ENCODE data around the gene SH2D4B.

The SH2D4B gene

DNA sequence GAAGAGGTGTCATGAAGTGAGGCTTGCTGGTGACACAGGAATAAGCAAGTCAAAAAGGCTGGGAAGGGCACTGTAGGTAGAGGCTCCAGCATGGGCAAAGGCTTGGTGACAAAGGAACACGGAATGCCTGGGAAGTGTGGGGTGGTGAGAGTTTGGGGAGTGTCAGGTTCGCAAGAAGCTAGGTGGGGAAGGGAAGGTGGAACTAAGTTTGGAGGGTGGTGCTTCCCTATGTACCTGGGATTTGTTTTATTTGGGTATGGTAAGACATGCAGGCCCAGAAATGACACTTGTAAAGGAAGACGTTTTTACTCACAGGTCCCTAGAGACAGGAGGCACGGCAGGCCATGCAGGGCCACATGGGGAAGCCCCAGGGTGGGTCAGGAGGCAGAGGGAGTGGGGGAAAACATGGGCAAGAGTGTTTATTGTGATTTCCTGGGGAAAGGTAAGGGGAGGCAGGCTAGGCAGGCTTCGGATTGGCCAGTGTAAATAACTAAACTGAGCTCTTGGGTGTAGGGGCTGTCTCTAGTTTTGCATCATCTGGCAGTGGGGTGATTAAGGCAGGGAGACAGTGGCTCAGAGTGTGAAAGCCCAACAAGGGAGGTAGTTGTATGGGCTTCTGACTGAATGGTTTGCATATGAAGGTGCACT, 52.1 kb downstream of the SH2D4B start:
- DNase-seq (ENCODE audit: low read depth, low spot score): no peak

DNA sequence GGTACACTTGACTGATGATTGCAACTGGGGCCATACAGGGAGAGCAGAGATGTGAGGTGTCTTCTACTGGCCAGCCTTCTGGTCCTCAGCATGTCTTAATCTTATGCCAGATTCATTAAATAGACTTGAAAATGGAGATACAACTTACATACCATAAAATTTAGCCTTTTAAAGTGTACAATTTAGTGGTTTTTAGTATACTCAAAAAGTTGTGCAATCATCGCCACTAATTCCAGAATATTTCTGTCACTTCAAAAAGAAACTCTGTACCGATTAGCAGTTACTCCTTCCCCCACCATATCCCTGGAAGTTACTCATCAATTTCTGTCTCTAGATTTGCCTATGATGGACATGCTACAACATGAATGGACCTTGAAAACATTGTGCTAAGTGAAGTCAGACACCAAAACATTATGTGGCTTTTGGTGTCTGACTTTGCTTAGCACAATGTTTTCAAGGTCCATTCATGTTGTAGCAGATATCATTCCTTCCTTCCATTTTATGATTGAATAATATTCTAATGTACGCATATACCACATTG, 53.0 kb downstream of the SH2D4B start:
- no peak for DNase-seq (ENCODE audit: low read depth, low spot score)

DNA sequence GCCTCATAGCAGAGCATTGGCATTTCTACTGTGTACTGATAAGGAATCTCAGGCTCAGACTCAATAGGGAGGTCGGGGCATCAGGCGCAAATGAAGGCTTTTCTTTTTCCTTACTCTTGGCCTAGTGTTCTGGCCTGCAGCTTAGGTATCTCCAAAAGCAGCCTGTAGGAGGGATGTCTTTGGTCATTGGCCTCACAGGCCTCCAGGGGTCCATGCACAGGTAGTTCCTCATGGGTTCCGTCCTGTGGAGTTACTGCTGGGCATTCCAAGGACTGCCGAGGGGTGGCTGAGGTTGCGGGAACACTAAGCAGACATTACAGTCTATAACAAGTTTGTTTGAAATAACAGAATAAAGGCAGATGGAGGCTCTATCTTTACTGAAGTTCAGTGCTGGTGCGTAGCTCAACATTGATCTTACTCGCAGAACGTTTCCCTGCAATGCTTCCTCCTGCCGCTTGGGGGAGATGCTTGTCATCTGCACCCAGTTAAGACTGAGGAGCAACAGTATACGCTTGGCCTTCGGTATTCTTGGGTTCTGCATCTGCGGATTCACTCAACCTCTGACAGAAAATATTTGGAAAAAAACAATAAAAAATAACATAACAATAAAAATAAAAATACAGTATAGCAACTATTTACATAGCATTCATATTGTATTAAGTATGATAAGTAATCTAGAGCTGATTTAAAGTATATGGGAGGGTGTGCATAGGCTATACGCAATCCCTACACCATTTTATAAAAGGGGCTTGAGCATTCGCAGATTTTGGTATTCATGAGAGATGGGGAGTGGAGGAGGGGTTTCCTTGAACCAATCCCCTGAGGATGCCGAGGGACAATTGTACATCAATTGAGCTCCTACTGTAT, 58.9 kb downstream of the SH2D4B start:
- no peak for DNase-seq (ENCODE audit: low read depth, low spot score)

DNA sequence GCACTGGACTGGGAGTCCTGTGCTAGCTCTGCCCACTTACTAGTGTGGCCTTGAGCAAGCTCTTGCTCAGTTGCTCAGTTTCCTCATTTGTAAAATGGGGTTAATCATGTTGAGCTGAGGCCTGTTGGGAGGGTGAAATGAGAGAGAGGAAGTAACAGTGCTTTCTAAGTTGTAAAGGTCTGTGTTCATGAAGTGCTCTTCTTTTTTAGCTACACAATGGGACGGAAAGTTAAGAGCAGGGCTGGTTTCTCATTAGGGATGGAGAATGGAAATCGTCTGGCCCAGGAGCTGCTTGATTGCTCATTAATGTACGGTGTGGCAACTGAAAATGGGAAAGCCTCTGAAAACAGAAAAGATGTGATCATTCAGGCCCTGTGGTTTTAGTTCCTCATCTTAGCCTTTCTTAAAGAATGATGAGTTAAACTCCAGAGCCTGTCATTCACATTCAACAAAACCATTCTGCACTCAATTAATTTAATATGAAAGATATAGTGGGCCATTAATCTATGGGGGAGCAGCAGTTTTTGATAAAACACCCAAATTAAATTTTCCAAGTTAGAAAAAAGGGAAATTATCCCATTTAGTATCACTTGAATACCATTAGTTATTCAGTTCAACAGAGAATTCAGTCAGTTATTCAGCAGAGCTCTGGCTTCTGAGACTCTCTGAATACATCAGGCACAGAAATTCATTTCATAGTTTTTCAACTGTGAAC, 60.5 kb downstream of the SH2D4B start:
- no peak for DNase-seq (ENCODE audit: low read depth, low spot score)

DNA sequence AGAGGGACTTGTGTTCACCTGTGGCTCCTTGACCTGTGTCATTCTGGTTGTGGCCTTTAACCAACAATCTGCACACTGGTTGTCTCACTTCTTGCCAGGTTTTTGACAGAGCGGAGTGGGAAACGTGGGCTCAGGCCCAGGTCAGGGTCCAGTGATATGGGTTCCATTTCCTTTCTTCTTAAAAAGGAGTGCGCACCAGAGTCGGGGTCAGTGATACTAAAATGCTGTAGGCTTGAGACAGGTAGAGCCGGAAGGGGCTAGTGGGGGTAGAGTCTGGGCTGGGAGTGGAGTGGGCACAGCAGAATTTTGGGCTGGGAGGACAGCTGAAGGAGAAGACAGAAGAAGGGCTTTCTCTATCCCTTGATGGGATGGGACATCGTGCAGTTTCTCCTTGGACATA, 61.2 kb downstream of the SH2D4B start:
- no peak for DNase-seq (ENCODE audit: low read depth, low spot score)

DNA sequence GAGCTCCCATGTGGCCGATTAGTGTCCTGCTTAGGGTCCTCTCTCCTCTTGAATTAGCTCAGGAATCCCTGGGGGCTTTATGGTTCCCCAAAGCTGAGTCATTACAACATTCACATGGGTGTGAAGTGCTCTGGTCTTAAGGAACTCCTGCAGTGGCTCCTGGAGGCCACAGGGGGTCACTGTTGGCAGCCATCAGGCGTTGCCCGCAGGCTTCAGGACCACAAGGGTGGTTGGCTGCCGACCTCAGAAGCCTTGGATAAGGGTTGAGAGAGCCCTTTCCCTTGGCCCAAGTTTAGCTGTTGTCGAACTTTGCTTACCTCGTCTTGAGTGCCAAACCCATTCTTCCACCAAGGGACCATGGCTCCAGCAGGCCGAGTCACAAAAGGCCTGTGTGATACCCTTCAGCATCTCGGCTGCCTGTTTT, 61.7 kb downstream of the SH2D4B start:
- no peak for DNase-seq (ENCODE audit: low read depth, low spot score)

DNA sequence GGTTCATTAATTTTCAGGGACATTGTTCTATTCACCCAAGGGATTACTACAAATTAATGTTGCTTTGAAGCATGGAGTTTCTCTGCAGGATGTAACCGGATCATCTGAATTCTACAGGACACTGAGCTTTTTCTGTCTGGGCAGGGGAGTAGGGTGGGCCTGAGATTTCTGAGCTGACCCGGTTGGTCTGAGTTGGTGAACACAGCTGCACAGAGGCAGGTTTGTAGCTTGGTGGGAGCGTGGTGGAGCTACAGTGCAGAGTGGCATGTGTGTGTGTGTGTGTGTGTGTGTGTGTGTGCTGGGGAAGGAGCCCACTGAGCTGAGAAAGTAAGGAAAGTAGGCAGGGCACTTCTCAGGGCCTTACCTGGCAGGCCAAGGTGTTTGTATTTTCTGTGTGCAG, 62.6 kb downstream of the SH2D4B start:
- DNase-seq (ENCODE audit: low read depth, low spot score): no peak

DNA sequence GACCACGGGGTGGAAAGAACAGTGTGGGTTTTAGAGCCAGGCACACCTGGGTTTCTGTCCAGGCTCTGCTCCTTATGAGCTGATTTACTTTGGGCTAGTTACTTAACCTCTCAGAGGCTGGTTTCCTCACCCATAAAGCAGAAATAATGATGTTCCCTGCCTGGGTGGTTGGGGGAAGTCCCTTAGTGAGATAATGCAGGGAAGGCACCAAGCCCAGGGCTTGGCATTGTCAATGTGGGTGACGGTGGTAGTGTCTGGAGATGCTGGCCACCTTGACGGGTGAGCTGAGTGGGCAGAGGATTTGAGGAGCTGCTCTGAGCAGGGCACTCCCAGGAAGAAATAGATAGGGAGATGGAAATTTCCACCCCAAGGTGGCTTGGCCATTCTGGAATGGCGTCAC, 65.2 kb downstream of the SH2D4B start:
- DNase-seq (ENCODE audit: low read depth, low spot score): no peak

DNA sequence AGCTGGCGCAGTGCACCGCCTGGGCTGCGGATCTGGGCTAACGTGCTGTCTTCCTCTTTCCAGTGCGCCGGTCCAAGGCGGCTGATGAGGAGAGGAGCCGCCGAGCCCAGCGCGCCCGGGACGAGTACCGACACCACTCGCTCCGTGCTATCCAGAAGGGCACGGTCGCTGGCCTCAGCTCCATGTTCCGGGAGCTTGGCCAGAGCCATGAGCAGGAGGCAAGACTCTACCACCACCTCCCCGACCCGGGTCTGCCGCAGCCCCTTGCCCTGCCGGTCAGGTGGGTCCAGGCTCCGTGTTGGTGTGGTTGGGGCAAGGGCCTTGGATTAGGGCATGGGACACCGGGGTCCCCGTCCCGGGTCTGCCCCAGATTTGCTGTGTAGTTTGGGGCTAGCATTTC, 65.8 kb downstream of the SH2D4B start:
- no peak for DNase-seq (ENCODE audit: low read depth, low spot score)

DNA sequence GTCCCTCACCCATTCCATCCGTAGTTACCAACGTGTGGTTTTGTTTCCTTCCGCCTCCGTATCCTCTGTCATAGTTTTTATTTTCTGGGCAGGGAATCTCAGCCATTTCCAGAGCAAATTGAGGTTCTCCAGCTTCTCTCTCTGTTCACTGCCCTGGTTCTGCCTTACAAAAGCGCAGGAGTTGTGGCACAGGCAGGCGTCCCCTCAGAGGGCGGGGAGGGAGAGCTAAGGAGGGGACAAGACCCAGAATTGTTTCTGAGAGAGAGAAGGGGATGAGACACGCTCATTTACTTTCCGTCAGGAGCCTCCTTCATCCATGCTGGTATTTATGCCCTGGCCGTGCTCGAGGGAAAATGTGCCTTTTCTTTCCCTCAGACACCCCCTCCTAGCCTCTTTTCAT, 71.0 kb downstream of the SH2D4B start:
- DNase-seq (ENCODE audit: low read depth, low spot score): no peak

DNA sequence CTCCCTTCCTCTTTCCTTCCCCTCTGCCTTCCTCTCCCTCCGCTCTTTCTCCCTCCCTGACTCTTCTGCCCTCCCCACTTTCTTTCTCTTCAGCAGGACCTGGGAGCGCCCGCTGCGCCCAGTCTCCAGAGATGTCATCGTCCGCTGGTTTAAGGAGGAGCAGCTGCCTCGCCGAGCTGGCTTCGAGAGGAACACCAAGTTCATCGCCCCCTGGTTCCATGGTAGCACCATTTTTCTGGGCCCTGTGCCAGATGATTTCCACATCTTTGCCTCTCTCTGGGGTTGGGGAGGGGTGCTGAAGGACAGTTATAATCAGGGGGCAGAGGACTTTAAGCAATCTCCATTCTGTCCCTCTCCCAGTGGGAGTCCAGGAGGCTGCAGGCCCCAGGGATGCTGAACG, 71.6 kb downstream of the SH2D4B start:
- DNase-seq (ENCODE audit: low read depth, low spot score): no peak

DNA sequence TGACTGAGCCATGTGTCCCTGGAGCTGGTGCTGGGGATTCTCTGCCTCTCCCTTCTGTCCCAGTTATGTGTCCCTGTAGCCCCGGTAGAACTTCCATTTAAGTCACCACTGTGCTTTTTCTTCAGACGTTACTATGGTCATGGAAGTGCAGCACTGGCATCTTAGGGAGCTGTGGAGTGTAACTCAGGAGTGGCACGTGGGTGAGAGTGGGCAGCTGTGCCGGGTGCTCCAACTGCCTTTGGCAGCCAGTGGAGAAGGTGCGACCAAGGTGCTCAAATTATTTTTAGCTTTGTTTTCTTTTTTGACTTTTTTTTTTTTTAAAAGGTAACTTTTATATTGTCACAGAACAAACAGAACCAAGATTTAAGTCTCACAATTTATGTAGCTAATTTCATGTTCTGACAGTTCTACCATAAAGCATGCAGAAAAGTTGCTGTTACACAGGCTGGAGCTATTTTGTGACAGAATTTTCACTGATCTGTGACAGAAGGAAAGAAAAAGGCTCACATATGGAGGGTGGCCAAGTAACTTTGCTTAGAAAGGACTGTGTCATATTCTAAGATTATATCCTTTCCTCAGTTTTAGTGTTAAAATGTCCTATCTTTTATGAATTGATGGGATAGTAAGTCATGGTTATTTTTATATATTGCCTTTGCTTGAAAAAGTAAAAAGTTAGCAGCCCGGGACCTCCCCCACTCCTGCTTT, 73.9 kb downstream of the SH2D4B start:
- no peak for DNase-seq (ENCODE audit: low read depth, low spot score)

DNA sequence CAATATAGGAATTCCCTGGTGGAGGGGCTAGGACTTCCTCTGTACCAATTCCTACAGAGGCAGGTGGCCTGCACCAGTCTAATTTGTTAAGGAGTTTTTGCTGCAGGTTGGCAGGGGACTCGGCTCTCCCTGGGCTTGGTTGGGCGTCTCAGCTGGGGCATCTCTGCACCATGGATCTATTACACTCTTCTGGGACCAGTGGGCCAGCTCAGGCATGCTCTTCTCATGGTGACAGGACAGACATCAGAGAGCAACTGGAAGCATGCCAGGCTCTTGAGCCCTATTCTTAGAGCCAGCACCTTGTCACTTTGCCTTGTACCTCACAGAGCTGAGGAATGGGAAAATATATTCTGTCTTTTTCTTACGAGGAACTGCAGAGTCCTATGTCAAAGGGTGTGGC, 74.6 kb downstream of the SH2D4B start:
- DNase-seq (ENCODE audit: low read depth, low spot score): no peak

DNA sequence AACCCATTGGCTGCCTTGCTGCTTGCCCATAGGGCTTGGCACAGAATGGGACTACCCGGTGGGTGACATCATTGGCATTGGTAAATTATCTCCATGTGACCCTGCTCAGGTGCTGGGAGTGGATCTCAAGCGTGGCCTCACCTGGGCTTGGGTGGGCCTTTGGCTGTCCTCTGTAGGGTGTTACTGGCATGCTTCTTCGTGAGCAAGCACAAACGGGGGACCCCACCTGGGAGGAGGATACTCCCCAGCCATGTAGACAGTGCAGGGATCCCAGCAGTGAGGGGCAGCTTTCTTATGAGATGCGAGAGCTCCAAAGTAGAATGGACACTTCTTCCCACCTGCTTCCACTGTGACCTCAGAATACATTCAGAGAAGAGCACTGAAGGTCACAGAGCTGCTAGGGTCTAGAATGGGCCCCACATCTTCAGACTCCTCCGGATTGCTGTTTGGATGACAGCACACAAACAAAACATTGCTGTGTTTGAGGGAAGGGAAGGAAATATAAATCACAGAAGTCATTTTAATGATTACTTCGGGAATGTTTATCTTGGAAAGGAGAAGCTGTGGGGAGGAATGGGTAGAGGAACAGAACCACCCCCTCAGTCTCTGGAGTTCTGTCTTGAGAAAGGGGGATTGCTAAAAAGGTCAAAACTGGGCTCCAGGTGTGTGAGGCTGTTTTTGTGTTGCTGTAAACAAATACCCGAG, 75.9 kb downstream of the SH2D4B start:
- no peak for DNase-seq (ENCODE audit: low read depth, low spot score)

DNA sequence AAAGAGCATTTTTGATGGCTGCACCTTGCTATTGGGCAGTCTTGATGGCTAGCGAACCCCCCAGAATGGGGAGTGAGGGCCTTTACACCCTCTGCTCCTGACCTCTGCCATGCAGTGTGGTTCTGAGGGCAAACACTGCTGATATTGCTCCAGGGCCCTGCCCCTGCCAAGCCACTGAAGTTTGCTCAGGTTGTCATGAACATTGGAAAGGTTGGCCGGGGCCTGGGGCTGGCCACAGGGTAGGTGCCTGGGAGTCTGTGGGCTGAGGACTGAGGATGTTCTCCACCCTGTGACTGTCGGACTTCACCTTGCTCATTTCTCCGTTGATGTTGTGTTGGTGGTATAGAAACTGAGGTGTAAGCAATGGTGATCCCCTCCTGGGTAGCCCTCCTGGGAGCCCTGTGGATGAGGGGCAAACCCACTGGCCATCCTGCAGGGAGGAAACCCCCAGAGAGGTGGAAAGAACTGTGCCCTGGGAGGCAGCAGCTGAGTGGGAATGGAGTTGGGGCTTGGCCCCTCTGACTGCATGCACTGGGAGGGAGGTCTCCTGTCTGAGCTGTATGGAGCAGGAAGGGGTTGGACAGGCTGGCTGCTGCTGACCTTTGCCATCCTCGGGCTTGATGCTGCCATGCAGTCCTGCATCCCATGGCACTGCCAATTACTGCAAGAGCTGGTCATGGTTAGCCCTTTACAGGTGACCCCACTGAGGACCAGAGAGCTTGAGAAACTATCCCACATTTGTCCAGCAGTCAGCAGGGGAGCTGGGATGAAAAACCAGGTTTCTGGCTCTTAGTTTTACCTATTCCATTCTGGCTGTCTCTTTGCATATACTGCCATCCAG, 77.1 kb downstream of the SH2D4B start:
- DNase-seq (ENCODE audit: low read depth, low spot score): no peak

DNA sequence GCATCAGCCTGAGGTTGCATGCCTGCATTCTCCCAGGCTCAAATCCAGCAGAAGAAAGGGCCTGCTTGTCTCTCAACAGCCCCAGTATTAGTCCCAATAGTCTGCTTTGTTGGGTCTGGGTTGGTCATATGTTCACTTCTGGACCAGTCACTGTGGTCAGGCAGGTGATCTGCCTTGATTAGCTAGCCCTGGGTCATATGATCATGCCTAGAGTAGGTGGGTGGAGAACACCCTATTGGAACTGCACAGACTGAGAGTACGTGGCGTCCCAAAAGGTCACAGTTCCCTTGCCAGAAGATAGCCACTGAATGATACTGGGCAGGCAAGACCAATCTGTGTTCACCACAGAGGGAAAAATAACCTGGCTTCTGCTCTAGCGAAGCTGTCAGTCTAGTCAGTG, 80.1 kb downstream of the SH2D4B start:
- DNase-seq (ENCODE audit: low read depth, low spot score): no peak

DNA sequence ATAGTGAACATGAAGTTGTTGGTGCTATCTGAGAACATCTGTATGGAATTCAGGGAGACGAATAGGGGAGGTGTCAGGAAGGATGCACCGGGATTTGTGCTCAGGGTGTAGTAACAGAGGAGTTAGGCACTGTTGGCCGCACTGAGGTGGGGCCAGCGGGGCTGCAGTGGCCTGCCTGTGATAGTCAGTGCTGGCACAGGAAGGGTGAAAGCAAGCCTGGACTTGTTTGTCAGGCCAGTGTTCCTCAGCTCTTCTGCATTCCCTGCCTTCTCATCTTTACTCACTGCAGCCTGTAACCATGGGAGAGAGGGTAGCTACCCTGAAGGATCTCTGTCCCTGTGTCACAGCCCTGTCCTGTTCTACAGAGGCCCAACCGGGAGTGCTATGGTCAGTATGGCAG, 81.3 kb downstream of the SH2D4B start:
- DNase-seq (ENCODE audit: low read depth, low spot score): no peak

DNA sequence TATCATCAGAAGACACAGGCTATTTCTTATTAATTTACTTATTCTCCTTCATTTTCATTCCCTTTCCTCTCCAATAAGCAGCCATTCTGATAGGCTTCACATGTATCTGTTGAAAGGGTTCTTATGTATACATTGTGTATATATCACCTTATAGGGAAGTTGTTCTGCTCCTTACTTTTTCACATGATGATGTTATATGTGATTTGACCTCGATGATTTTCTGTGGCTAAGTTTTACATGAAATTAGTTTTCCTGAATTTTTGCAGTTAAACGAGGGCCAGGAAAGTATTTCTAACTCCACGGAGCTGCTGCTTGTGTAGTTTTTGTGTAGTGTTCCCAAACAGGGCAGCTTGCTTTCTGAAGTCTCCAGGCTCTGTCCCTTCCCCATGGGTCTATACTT, 84.5 kb downstream of the SH2D4B start:
- DNase-seq (ENCODE audit: low read depth, low spot score): no peak

DNA sequence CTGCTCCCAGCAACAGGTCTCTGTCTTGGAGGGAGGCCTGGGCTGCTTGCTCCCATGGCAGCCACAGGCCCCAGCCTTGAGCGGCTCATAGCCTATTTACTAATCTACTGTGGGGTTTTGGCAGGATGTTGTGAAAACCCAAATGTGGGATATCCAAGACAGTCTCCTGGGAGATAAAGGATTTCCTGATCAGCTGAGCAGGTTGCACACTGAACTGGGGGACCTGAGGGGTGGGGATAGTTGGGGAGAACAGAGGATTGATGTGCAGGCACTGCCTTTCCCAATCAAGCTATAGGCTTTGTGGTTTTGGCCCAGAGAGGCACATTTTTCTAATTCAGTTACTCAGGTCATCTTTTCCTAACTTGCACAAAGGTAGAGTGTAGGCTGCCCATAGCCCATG, 92.6 kb downstream of the SH2D4B start:
- no peak for DNase-seq (ENCODE audit: low read depth, low spot score)

DNA sequence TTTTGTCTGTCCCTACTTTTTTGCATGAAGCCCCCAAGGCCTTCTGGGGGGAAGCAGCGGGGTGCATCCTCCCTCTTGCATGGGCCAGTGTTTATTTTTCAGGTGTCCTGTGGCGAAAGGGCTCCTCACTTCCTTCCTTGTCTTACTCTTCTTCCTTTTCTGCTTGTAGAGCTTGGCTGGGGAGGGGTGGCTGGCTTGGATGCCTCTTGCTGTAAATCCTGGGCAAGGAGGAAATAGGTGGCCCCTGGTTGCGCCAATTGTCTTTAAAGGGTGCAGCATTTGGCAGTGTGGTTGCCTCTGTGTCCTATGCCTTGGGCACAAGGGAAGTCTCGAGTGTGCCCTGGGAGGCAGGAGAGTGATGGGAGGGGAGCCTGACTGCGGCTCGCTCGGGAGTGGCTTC, 95.0 kb downstream of the SH2D4B start:
- no peak for DNase-seq (ENCODE audit: low read depth, low spot score)
